MM.1S (cell line): ENCODE results near the gene APOE.

ENCODE experiments used
- EZH2 ChIP-seq: fragments of 300-600 bp; sonication (generic); optimal IDR thresholded peaks from 2 replicates; pipeline ENCODE3; 2017; ENCODE audit warnings: low read depth, mild to moderate bottlenecking, antibody characterized with exemption, low read length, mixed read lengths
- TF ChIP-seq, protein P1 (sequence below): fragments of 300-600 bp; sonication (generic); IDR thresholded peaks from 2 replicates; pipeline ENCODE4 v1.5.1; 2016; ENCODE audit warnings: antibody characterized with exemption, low read length, mixed read lengths

DNA sequence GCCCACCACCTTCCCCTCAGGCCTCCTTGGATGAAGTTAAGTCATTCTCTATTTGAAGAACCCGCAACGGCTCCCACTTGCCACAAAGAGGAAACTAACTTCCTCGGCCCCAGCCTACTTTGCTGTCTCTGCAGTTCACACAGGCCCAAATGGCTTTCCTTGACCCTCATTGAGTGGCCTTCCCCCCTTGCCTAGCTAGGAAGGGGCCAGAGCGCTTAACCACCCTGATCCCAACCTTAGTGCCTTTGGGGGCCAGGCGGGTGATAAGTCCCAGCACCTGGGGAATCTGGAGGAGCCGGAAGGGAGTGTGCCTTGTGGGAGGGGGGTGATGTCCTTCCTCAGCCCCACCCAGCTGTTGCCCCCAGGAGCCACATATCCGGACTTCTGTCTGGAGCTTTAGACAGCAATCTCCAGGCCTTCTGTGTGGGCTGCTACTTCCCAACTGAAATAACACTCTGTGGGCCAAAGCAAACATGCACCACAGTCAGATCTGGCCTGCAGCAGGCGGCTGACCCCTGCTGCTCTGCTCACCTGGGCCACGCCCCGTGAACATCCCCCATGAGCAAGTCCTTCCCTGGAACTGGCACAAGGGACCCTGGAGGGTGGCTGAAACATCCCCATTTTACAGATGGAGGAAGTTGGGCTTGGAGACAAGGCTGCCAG lies 49.0 kb upstream of the APOE start:
- TF ChIP-seq, protein P1, sequence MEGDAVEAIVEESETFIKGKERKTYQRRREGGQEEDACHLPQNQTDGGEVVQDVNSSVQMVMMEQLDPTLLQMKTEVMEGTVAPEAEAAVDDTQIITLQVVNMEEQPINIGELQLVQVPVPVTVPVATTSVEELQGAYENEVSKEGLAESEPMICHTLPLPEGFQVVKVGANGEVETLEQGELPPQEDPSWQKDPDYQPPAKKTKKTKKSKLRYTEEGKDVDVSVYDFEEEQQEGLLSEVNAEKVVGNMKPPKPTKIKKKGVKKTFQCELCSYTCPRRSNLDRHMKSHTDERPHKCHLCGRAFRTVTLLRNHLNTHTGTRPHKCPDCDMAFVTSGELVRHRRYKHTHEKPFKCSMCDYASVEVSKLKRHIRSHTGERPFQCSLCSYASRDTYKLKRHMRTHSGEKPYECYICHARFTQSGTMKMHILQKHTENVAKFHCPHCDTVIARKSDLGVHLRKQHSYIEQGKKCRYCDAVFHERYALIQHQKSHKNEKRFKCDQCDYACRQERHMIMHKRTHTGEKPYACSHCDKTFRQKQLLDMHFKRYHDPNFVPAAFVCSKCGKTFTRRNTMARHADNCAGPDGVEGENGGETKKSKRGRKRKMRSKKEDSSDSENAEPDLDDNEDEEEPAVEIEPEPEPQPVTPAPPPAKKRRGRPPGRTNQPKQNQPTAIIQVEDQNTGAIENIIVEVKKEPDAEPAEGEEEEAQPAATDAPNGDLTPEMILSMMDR, result no peak
- TF ChIP-seq EZH2, result no peak
